AG04449 (cell line): ENCODE results near the gene MEFV.

ENCODE experiments used
- CTCF ChIA-PET: fragments of 350-600 bp; formaldehyde crosslinking; extraction: SDS; loops from one replicate; lab custom pipeline; 2021; ENCODE audit warnings: antibody characterized with exemption; lab: Yijun Ruan, JAX
- POLR2A ChIA-PET: fragments of 400-600, 350-600 bp; formaldehyde crosslinking; extraction: SDS; loops from one replicate; lab custom pipeline; 2020; ENCODE audit warnings: antibody characterized with exemption, inconsistent platforms; lab: Yijun Ruan, JAX
- DNase-seq: peaks from one replicate; pipeline ENCODE4 v3.0.0-alpha.2; 2010; ENCODE audit warnings: low read depth, low spot score
- H3K4me3 ChIP-seq: 2 replicates; pipeline ENCODE4 v1.5.1; 2011; ENCODE audit warnings: low read depth, mild to moderate bottlenecking, control low read depth, low read length
- CTCF ChIP-seq: IDR thresholded peaks from one replicate; pipeline ENCODE4 v1.5.1; 2011; ENCODE audit warnings: mild to moderate bottlenecking, moderate library complexity, low read length, control low read depth, inconsistent platforms; ENCODE audit not compliant: insufficient read depth; ENCODE audit errors: missing control alignments

The MEFV gene

GRCh38 chr16:3195975-3196374, 60.5 kb downstream of the MEFV start:
- POLR2A ChIA-PET: no interaction called here
- H3K4me3 ChIP-seq: no peak overlapping the region
- TF ChIP-seq CTCF: no peak
- CTCF ChIA-PET: no interaction called here
- DNase-seq: no peak

GRCh38 chr16:3194792-3195191, 61.6 kb downstream of the MEFV start:
- ChIA-PET POLR2A (no interaction called here), CTCF (no interaction called here)
- no peak for TF ChIP-seq CTCF
- DNase-seq: no peak
- no peak overlapping the region for H3K4me3 ChIP-seq

- no peak for DNase-seq
- TF ChIP-seq CTCF: no peak
- CTCF ChIA-PET: no interaction called here
- POLR2A ChIA-PET: no interaction called here
- no peak overlapping the region for H3K4me3 ChIP-seq
These were observed 62.9 kb downstream of the MEFV start for GRCh38 chr16:3193221-3194212.

GRCh38 chr16:3192476-3193019, 63.9 kb downstream of the MEFV start:
- H3K4me3 ChIP-seq: no peak overlapping the region
- ChIA-PET POLR2A (no interaction called here), CTCF (no interaction called here)
- no peak for TF ChIP-seq CTCF
- no peak for DNase-seq
